GM18520 (cell line): ENCODE data around the gene SLC6A19.
"Not testable (repeated sequence)": the region's sequence is repeated elsewhere in the genome, so short reads cannot be mapped to it uniquely, and the experiment has no call there.

Source experiments
- ATAC-seq: cut with Tn5 transposase; IDR thresholded peaks from one replicate; pipeline ENCODE4 v1.9.1; 2021; ENCODE audit not compliant: unreplicated experiment

The SLC6A19 gene

DNA sequence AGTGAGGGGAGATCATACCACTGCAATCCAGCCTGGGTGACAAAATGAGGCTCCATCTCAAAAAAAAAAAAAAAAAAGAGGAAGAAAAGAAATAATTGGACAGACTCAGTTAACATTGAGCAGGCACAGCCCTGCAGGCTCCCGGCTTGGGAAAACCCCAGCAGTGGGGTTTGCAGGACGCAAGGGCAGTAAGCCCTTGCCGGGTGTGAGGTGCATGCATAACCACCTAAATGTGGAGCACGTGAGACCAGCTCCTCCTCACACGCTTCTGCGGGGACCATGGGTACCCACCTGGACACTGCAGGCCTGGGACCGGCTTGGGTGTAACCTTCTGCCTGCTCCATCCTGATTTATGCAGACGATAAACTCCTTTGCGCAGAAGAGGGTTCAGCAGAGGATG is 19.0 kb downstream of the SLC6A19 start:
- no peak for ATAC-seq

DNA sequence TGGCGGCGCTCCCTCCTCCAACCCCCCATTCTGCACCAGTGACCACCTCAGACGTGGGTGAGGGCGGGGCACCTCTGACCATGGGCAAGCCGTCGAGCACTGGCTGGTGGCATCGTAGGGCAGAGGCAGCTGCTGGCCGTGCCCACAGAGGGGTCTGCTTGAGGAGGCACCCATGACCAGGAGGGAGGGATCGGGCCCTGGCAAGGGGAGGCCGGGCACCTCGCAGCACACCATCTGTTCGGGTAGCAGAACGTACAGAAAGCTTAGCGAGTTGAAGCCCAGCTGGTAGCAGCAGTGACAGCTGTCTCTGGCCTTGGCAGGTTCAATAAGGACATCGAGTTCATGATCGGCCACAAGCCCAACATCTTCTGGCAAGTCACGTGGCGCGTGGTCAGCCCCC is 19.4 kb downstream of the SLC6A19 start:
- no peak for ATAC-seq

DNA sequence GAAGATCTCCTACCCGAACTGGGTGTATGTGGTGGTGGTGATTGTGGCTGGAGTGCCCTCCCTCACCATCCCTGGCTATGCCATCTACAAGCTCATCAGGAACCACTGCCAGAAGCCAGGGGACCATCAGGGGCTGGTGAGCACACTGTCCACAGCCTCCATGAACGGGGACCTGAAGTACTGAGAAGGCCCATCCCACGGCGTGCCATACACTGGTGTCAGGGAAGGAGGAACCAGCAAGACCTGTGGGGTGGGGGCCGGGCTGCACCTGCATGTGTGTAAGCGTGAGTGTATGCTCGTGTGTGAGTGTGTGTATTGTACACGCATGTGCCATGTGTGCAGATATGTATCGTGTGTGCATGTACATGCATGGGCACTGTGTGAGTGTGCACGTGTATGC is 20.3 kb downstream of the SLC6A19 start:
- no peak for ATAC-seq

DNA sequence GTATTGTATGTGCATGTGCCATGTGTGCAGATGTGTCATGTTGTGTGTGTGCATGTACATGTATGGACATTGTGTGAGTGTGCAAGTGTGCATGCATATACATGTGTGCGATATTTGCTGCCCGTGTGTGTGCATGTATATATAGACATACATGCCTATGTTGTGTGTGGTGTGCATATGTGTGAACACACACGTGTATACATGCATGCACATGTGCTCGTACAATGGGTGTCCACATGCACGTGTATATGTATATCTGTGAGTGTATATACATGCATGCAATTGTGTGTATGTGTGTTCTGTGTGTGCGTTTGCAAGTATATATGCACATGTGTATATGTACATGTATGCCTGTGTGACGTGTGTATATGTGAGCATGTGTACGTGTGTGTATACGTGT is 20.8 kb downstream of the SLC6A19 start:
- ATAC-seq = no peak

DNA sequence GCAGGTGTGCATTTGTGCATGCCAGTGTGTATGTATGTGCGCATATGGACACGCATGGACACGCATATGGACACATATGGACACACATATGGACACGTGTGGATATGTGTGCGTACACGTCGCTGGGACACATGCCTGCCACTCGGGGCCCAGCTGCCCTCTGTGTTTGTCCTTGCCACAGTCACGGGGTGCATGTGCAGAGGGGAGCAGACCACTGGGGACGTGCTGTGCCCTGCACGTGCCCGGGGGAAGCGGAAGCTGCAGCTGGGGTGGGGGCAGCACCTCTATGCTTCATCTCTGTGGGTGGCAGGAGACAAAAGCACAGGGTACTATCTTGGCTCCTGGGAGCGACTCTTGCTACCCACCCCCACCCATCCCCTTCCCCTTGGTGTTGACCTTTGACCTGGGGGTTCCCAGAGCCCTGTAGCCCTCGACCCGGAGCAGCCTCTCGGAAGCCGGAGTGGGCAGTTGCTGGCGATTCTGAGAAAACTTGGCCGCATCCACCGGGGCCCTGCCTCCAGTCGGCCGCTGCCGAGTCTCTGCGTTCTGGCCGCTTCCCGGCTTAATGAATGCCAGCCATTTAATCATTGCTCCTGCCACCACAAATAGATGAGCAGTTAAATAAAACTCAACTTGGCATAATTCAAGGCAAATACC is 21.4 kb downstream of the SLC6A19 start:
- ATAC-seq = no peak

DNA sequence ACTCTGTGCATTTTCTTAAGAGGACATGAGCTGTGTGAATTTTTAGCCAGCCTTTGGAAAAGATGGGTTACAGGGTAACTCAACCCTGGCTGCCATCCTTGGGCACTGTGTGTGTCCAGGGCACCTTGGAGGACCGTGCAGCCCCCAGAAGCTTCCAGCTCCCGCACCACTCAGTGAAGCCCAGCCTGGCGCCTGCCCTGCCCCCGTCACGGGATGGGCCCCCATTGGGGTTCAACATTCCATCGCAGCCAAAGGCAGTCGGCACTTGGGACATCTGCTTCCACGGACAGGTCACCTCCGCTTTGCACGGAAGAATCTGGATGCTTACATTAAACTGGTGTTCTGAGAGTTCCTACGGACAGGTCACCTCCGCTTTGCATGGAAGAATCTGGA is 21.9 kb downstream of the SLC6A19 start:
- no peak for ATAC-seq

DNA sequence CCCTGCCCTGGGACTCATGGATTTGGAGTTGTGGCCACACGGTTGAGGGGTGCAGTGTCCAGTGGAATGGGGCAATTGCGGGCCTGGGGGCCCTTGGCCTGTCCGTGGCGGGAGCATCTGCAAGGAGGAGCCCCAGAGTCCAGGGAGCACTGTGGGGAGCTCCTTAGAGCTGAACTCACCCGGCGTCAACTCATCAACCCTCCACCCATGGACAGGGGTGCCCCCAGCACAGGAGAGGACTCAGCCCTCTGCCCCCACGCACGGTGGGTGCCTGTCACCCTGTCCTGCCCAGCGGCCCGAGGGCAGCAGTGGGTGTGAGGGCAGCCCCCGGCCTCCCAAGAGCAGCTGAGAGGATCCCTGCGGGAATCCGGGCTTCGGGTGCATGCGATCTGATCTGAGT is 23.2 kb downstream of the SLC6A19 start:
- no peak for ATAC-seq

DNA sequence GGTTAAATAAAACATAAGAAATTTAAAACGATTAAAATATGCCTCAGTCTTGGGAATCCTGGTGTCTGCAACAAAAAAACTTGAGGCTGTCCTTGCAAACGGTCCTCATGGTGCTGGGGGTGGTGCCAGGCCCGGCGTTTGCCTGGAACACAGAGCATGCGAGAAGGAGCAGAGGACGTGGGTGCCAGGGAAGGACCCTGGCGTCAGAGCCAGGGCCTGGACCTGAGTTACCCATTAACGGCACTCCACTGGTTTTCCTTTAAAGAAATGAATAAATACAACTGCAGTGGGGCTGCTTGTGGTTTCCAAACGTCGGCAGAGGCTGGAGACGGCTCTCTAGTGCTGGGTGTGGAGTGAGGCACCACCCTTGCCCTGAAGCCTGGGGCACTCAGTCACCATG is 23.7 kb downstream of the SLC6A19 start, which contains the start of gene SLC6A18:
Gene SLC6A18 (plus strand): TSS at position 301 of the 400 bp plus-strand sequence. CDS start 97 bp downstream, at position 398.
- no peak for ATAC-seq

DNA sequence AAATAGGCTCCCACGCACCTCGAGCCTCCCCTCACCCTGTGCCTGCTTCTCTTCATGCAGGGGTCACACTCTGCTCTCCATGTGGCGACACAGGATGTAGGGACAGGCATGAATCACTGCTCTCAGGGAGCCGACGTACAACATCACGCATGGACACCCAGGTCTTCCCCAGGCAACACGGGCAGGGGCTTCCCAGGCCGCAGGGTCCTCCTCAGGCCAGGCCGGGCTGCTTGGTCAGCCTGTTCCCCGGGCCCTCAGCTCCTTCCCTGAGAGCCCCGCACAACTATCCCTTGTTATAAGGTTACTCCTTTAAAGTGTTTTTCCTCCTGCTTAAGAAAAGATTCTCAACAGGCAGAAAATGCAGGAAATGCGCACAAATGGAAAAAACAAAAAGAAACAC is 24.8 kb downstream of the SLC6A19 start:
- ATAC-seq = no peak

DNA sequence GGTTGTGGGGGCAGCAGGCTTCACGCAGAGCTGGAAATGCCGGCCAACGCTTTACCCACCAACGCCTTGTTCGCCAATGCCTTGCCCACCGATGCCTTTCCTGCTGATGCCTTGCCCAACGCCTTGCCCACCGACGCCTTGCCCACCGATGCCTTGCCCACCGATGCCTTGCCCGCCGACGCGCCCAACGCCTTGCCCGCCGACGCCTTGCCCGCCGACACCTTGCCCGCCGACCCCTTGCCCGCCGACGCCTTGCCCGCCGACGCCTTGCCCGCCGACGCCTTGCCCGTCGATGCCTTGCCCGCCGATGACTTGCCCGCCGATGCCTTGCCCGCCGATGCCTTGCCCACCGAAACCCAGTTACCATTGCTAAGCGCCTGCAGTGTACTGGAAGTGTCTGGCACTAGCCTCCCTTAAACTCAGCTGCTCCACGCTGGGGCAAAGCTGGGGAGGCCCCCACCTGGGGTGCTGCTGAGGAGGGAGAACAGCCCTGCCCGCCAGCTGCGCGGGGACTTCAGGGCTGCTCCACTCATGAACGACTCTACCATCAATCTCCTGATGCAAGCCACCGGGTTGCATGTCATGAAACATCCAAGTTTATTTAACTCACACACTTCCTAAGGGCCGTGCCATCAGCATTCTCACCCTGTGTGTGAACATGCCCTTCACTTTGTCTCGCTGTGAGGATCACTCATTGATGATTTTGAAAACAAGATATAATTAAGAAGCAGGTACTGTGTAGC is 25.6 kb downstream of the SLC6A19 start:
- ATAC-seq = no peak

DNA sequence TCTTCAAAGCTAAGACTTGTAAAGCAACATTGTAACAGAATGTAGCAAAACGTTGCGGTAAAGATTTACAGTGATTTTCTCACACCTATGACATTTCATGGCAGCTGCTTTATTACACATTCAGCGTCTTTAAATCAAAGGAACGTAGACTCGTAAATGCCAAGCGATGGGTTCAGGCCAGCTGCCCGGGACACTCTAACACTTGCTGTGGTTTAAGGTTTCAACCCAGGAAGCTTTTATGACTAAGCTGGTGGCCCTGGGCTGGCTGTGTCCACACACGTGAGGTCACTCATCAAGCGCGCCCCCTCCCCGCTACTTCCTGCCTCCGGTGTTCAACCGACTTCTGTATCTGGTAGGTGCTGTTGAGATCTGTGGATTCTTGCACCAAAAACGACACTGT is 26.3 kb downstream of the SLC6A19 start:
- ATAC-seq = no peak

DNA sequence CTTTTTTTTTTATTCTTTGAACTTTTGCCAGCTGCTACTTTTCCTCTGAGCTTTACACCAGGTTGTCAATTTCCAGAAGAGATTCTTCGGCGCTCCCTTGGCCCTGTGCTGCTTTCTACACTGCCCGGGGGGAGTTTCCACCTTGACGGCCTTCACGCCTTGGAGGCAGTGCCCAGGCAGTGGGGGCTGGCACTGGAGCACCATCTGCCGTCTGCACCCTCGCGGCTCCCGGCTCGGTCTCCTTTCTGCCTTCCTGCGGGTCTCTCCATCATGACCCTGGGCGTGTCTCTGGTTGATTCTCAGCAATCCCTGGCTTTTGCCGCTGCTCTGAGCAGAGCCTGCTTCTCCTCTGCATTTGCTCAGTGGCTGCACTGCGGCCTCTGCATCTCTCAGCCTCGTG is 26.7 kb downstream of the SLC6A19 start:
- no peak for ATAC-seq

DNA sequence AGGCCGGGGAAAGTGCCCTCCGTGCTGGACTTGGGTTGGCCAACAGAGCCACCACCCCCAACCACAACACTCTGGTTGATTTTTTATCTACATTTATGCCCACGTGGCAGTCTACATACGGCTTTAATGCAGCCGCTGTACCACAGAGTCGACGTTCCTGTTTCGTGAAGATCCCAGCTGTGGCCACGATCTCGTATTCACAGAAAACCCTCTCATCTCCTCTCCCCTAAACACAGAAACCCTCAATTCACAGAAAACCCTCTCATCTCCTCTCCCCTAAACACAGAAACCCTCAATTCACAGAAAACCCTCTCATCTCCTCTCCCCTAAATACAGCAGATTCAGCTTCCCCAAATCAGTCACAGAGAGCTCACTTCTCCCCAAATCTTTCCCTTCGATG is 27.6 kb downstream of the SLC6A19 start:
- not testable (repeated sequence) for ATAC-seq

DNA sequence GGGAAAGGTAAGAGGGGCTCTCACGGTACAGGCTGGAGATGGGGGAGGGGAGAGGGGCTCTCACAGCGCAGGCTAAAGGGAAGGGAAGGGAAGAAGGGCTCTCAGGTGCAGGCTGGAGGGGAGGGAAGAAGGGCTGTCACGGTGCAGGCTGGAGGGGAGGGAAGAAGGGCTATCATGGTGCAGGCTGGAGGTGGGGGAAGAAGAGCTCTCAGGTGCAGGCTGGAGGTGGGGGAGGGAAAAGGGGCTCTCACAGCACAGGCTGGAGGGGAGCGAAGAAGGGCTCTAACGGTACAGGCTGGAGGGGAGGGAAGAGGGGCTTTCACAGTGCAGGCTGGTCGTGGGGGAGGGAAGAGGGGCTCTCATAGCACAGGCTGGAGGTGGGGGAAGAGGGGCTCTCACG is 28.4 kb downstream of the SLC6A19 start:
- ATAC-seq = no peak

DNA sequence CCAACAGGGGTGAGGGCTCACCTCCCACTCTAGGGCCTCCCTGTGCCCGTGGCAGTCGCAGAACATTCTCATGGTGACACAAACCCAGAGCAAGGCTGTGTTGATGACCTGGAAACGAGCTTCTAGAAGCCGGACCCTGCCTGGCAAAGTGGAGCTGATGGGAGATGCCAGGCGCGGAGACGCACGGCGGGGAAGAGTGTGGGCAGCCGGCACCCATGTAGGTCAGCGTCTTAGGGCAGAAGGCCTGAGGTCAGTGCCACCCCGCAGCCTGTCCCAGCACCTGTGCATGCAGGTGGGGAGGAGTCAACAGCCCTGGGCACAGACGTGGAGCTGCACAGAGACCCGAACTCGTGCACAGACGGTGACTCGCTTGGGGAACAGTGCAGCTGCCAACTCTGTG is 29.2 kb downstream of the SLC6A19 start:
- ATAC-seq = no peak

DNA sequence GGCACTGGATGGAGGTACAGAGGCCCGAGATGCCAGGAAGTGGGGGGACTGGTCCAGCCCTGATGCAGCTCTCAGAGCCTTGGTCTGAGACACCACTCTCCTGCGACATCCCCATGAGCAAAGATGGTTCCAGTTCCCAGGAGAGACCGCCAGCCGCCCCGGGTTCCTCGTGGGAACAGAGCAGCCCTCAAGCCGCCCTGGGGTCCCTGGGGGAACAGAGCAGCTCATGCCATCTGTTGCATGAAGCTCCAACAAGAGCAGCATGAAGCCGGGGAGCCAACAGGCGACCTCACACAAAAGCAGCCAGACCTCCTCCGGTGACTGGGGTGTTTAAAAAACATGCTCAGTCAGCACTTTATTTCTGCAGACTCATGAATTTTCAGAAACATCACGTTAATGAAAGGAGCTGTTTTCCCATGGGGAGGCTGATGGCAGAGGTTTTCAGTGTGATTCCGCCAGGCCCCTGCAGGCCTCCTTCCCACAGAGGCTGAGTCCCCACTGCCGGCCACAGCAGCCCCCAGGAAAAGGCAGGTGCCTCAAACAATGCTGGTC is 30.0 kb downstream of the SLC6A19 start:
- ATAC-seq = no peak

DNA sequence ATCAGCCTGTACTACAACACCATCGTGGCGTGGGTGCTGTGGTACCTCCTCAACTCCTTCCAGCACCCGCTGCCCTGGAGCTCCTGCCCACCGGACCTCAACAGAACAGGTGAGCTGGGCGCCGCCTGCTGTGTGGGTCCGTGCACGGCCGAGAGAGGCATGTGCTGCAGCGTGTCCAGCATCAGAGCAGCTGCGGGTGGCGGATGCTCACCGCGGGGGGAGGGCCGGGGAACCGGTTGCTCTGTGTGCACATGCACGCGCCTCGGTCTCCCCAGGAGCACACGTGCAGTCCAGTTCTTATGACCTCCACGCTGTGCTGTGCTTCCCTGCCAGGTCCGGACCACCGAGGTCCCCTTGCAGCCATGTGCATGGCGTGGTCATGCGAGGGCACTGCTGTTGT is 31.4 kb downstream of the SLC6A19 start:
- ATAC-seq = no peak

DNA sequence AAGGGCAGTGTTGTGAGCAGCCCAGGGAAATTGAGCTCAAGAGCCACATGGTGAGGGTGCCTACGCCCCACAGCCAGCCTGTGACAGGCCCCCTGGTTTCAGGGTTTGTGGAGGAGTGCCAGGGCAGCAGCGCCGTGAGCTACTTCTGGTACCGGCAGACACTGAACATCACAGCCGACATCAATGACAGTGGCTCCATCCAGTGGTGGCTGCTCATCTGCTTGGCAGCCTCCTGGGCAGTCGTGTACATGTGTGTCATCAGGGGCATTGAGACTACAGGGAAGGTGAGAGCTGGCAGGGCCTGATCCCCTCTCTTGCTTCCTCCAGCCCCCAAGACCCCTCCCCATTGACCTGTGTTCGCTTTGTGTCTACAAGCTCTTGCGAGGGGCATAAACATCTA is 34.0 kb downstream of the SLC6A19 start:
- no peak for ATAC-seq

DNA sequence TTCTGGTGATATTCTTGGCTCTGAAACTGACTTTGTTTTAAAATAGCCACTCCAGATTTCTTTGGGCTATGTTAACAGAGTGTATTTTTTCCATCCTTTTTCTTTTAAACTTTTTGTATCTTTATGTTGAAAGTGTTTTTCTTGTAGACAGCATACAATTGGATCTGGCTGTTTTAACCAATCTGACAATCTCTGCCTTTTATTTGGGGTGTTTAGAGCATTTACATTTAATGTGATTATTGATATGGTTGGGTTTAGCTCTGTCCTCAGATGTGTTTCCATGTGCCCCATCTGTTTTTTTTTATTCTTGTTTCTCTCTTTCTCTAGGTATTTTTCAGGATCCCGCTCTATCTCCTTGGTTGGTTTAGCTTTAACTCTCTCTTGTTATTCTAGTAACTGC is 34.4 kb downstream of the SLC6A19 start:
- no peak for ATAC-seq

DNA sequence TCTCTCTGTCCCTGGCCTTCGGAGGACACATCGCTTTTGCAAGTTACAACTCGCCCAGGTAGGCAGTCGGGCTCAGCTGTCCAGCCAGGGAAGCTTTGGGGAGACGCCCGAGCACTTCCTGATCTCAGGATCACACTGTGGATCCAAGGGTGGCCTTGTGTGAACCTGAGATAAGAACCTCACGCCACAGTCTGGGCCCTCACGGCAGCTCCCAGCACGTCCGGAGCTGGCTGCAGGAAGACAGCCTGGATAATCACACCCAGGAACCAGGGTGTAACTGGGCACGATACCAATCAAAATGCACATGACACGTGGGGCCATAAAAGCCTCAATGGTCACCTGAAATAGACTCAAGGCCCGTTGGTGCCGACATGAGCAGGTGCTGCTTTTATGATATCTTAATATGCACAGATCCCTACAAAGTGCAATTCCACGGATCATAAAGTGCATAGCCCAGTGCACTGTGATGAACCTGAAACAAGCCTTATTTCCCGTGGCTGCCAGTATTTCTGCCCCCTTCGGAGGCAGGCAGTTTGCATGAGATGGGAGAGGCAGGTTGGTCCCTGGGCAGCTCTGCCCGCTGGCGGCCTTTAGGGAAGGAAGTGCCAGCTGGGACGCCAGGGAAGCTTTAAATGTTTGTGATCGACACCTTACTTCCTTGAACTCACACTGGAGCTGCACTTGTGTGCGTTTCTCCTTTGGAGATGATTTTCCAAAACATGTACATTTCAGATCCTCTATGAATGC is 38.3 kb downstream of the SLC6A19 start:
- no peak for ATAC-seq

DNA sequence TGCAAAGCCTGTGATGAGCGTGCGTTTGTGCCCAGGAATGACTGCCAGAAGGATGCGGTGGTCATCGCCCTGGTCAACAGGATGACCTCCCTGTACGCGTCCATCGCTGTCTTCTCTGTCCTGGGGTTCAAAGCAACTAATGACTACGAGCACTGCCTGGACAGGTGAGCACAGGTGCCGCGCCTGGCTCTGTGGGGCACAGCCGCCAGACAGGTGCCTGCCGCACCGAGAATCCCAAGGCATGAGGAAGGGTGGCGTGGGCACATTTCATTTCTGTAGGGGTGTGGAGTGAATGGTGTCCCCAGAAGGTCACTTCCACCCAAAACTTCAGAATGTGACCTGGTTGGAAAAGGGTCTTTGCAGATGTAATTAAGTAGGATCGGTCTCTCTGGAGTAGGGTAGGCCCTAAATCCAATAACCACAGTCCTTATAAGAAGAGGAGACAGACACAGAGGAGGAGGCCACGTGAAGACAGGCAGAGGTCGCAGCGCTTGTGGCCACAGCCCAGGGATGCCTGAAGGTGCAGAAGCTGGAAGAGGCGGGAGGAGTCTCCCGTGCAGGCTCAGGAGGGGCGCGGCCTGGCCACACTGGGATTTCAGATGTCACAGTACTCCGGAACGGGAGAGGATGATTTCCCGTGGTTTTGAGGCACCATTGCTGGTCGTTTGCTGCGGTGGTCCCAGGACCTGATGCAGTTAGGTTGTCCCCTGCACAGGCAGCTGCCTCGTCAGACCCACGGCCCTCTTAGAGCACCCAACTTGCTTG is 39.3 kb downstream of the SLC6A19 start:
- ATAC-seq = no peak
